OCI-LY7 (cell line): ENCODE measurements around the gene SPC25. TPM values are rescaled to one million over a fixed set of nuclear protein-coding genes. Genes with fewer than 3 reads are reported as not detected.

ENCODE experiments used
- BruUV-seq: library from RNA; stranded (reverse); fragments of 400-500 nt; replicated peaks from 2 replicates; lab custom pipeline; 2021; lab: Mats Ljungman, UMichigan
- CTCF ChIA-PET: fragments of 300-600 bp; sonication (Branson Sonifier 250); formaldehyde crosslinking; loops from one replicate; lab custom pipeline; 2022; ENCODE audit warnings: antibody characterized with exemption; ENCODE audit not compliant: unreplicated experiment; lab: Charles Lee
- POLR2A ChIA-PET: fragments of 300-600 bp; sonication (Branson Sonifier 250); formaldehyde crosslinking; loops from one replicate; lab custom pipeline; 2022; ENCODE audit warnings: antibody characterized with exemption; lab: Charles Lee
- DNase-seq: peaks from one replicate; pipeline ENCODE4 v3.0.0-alpha.2; 2015; ENCODE audit warnings: low spot score
- H2AFZ ChIP-seq: fragments of 200-600 bp; sonication (generic), shearing (Covaris generic); 2 replicates; pipeline ENCODE4 v1.6.1; 2014; ENCODE audit warnings: mild to moderate bottlenecking, antibody characterized with exemption, low read length, moderate library complexity
- H3K27ac ChIP-seq: fragments of 200-600 bp; sonication (generic); 2 replicates; pipeline ENCODE4 v1.5.1; 2014; ENCODE audit warnings: mixed run types, low read depth, mild to moderate bottlenecking, moderate library complexity, low read length, inconsistent platforms; ENCODE audit not compliant: poor library complexity, severe bottlenecking
- H3K36me3 ChIP-seq: fragments of 200-600 bp; sonication (generic); 2 replicates; pipeline ENCODE4 v1.6.1; 2014; ENCODE audit warnings: mild to moderate bottlenecking, antibody characterized with exemption, low read length, moderate library complexity, mixed read lengths; ENCODE audit not compliant: insufficient read depth
- H3K4me1 ChIP-seq: fragments of 200-600 bp; sonication (generic); 2 replicates; pipeline ENCODE4 v1.5.1; 2014; ENCODE audit warnings: mild to moderate bottlenecking, low read length; ENCODE audit not compliant: insufficient read depth, poor library complexity, severe bottlenecking
- H3K4me2 ChIP-seq: fragments of 200-600 bp; sonication (generic); 2 replicates; pipeline ENCODE4 v1.6.1; 2014; ENCODE audit warnings: mild to moderate bottlenecking, low read length
- H3K4me3 ChIP-seq: fragments of 200-600 bp; sonication (generic); 2 replicates; pipeline ENCODE4 v1.5.1; 2014; ENCODE audit warnings: mild to moderate bottlenecking, low read depth, low read length; ENCODE audit not compliant: poor library complexity, severe bottlenecking
- H3K79me2 ChIP-seq: fragments of 200-600 bp; sonication (generic); 2 replicates; pipeline ENCODE4 v1.6.1; 2016; ENCODE audit warnings: low read depth, mild to moderate bottlenecking, low read length, moderate library complexity, mixed read lengths; ENCODE audit not compliant: insufficient read depth
- H3K9me2 ChIP-seq: fragments of 200-600 bp; sonication (generic); 2 replicates; pipeline ENCODE4 v1.6.1; 2016; ENCODE audit warnings: mild to moderate bottlenecking, low read length, mixed read lengths; ENCODE audit not compliant: insufficient read depth
- H3K9me3 ChIP-seq: fragments of 200-600 bp; sonication (generic); 2 replicates; pipeline ENCODE4 v1.6.1; 2014; ENCODE audit warnings: mild to moderate bottlenecking, mixed run types, low read length, mixed read lengths
- H4K20me1 ChIP-seq: fragments of 200-600 bp; sonication (generic); 2 replicates; pipeline ENCODE4 v1.6.1; 2014; ENCODE audit warnings: mild to moderate bottlenecking, antibody characterized with exemption, low read length, moderate library complexity, mixed read lengths; ENCODE audit not compliant: insufficient read depth
- CTCF ChIP-seq: fragments of 200-600 bp; sonication (generic); conservative IDR thresholded peaks from 2 replicates; pipeline ENCODE4 v1.5.1; 2014; ENCODE audit warnings: mild to moderate bottlenecking, antibody characterized with exemption, low read length, moderate library complexity, mixed read lengths
- EZH2phosphoT487 ChIP-seq: fragments of 200-600 bp; sonication (generic); IDR thresholded peaks from 2 replicates; pipeline ENCODE4 v1.6.1; 2018; ENCODE audit warnings: low read depth, borderline replicate concordance, mild to moderate bottlenecking, mixed run types, antibody characterized with exemption, low read length, moderate library complexity, mixed read lengths
- intact Hi-C: fragments of 100-400 bp; cut with micrococcal nuclease; formaldehyde crosslinking; loops from one replicate; pipeline ENCODE4 v1.10.0; 2022; ENCODE audit not compliant: unreplicated experiment
- total RNA-seq, 2 experiments: library from RNA; depleted of rRNA in 1 of 2; stranded (reverse); fragments of >200 nt in 1 of 2; shearing (Covaris generic) in 1 of 2; gene quantifications; 2 replicates each; pipeline ENCODE4 v1.2.3, GENCODE V29; 2014 to 2022

The SPC25 gene
- total RNA-seq, 2 experiments from 2014 or later: 29.3 to 53.1 TPM

- ChIA-PET CTCF (no interaction called here), POLR2A (interaction anchor here (1.0 kb wide), 2 partner anchors 8 to 11 kb away, joined by 3 read pairs; no protein-coding TSS in a partner anchor)
- Histone ChIP-seq H3K4me2 (no peak overlapping the region), H3K36me3 (no peaks in the 10 kb centered on the region), H3K27ac (no peak overlapping the region), H4K20me1 (no peaks in the 10 kb centered on the region), H3K4me3 (no peak overlapping the region), H3K9me2 (no peaks in the 10 kb centered on the region), H2AFZ (no peak overlapping the region), H3K79me2 (no peaks in the 10 kb centered on the region), H3K4me1 (no peaks in the 10 kb centered on the region), H3K9me3 (no peaks in the 10 kb centered on the region)
- no TSS peak for BruUV-seq
- DNase-seq: no peak
- TF ChIP-seq CTCF (no peak), EZH2phosphoT487 (no peak)
- intact Hi-C loops: no loop called here
These were observed 65.1 kb downstream of the SPC25 start for GRCh38 chr2:168825126-168825525.

- Histone ChIP-seq H3K9me2 (no peaks in the 10 kb centered on the region), H3K9me3 (no peaks in the 10 kb centered on the region), H3K36me3 (no peaks in the 10 kb centered on the region), H2AFZ (no peak overlapping the region), H4K20me1 (no peaks in the 10 kb centered on the region), H3K4me3 (no peak overlapping the region), H3K4me1 (no peaks in the 10 kb centered on the region), H3K27ac (no peak overlapping the region), H3K79me2 (no peaks in the 10 kb centered on the region), H3K4me2 (no peak overlapping the region)
- intact Hi-C loops: no loop called here
- no peak for DNase-seq
- no peak for TF ChIP-seq CTCF
- TF ChIP-seq EZH2phosphoT487: no peak
- POLR2A ChIA-PET: interaction anchor here (0.7 to 1.5 kb wide), 2 partner anchors 21 to 717 kb away, joined by 4 read pairs; no protein-coding TSS in a partner anchor
- CTCF ChIA-PET: no interaction called here
- BruUV-seq: no TSS peak
These were observed 68.2 kb downstream of the SPC25 start for GRCh38 chr2:168821992-168822391.

GRCh38 chr2:168821577-168821976, 68.7 kb downstream of the SPC25 start:
- no peak overlapping the region for H3K27ac ChIP-seq
- no peaks in the 10 kb centered on the region for H3K9me2 ChIP-seq
- BruUV-seq: no TSS peak
- no peaks in the 10 kb centered on the region for H3K79me2 ChIP-seq
- no peaks in the 10 kb centered on the region for H4K20me1 ChIP-seq
- H3K4me2 ChIP-seq: no peak overlapping the region
- ChIA-PET CTCF (no interaction called here), POLR2A (no interaction called here)
- intact Hi-C loops: no loop called here
- H3K4me1 ChIP-seq: no peaks in the 10 kb centered on the region
- no peak overlapping the region for H3K4me3 ChIP-seq
- DNase-seq: no peak
- no peak for TF ChIP-seq EZH2phosphoT487
- TF ChIP-seq CTCF: no peak
- no peak overlapping the region for H2AFZ ChIP-seq
- H3K9me3 ChIP-seq: no peaks in the 10 kb centered on the region
- H3K36me3 ChIP-seq: no peaks in the 10 kb centered on the region

Other genes starting within 250 kb of the SPC25 start
- gene NOSTRIN, start 87.8 kb downstream of the SPC25 start, total RNA-seq (2014; rRNA removed; shearing (Covaris generic)): not detected in 2 replicates
- gene NOSTRIN, start 87.8 kb downstream of the SPC25 start, total RNA-seq (2022): not detected in 2 replicates
- not detected in 2 replicates for gene G6PC2, start 10.9 kb upstream of the SPC25 start, total RNA-seq (2014; rRNA removed; shearing (Covaris generic))
- gene G6PC2, start 10.9 kb upstream of the SPC25 start, total RNA-seq (2022): not detected in 2 replicates
- not detected in 2 replicates for gene ABCB11, start 140.9 kb upstream of the SPC25 start, total RNA-seq (2014; rRNA removed; shearing (Covaris generic))
- 0.04 TPM in 1 of 2 replicates, not detected in the other for gene ABCB11, start 140.9 kb upstream of the SPC25 start, total RNA-seq (2022)
- not detected in 2 replicates for gene DHRS9, start 179.1 kb upstream of the SPC25 start, total RNA-seq (2014; rRNA removed; shearing (Covaris generic))
- gene DHRS9, start 179.1 kb upstream of the SPC25 start, total RNA-seq (2022): 0.59 TPM in 1 of 2 replicates, not detected in the other